HepG2 (cell line): Measurements from ENCODE around the gene CCBE1.

Source experiments
- CTCF ChIP-seq: sonication (generic); formaldehyde crosslinking; IDR thresholded peaks from 2 replicates; pipeline ENCODE4 v1.5.0; 2020; ENCODE audit warnings: mild to moderate bottlenecking, missing genetic modification reagents, moderate library complexity
- PITX1 ChIP-seq: sonication (generic); formaldehyde crosslinking; IDR thresholded peaks from 2 replicates; pipeline ENCODE4 v1.5.1; 2020; ENCODE audit warnings: mild to moderate bottlenecking, missing genetic modification reagents

GRCh38 chr18:59694824-59695223 lies 2.4 kb downstream of the CCBE1 start:
- TF ChIP-seq CTCF (CRISPR knock-in tag), result no peak
- no peak for TF ChIP-seq PITX1 (CRISPR knock-in tag)
